HTERT RPE-1 (cell line): ENCODE results near the gene PRLHR.
"Not testable (repeated sequence)": the region's sequence is repeated elsewhere in the genome, so short reads cannot be mapped to it uniquely, and the experiment has no call there.

Source experiments
- in situ Hi-C: fragments of 300-500 bp; cut with MboI; formaldehyde crosslinking; loops from 4 replicates; pipeline ENCODE4 v1.14.3; 2020; ENCODE audit warnings: low sequenced_read_pairs

Gene PRLHR

DNA sequence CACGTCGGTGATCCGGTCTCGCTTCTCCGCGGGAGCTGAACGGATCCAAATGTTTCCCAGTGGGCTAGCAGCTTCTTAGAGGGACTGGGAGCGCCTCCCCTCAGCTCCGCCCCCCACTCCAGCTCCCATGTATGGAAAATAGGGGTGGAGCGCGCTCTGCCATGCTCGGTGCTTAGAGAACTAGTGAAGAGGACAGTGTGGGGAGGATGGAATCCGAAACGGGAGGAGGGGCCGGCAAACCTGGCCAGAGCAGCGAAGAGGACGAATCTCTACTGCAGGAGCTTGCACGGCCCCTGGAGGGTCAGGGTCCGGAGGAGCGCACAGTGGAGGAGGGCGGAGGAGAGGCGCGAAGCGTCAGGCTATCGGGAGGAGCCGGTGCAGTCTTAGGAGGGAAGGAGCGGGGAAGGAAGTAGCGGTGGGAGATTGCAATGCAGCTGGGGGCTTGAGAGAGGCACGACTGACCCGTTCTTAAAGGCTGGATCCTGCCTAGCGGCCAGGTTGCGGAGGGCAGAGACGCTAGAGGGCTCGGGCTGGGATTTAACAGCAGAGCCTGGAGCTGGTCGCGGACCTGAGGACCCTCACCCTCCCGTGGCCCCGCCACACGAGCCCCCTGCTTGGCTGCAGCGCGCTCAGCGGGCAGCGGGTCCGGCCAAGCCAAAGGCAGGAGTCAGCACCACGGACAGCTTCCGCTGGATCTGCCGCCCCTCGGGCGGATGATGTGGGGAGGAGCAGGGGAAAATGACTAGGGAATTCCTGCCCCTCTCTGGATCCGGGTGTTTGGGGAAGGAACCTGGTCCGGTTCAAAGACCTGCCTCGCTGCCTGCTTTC, at the start of gene PRLHR:
Gene PRLHR, minus strand, starts transcription at position 51 of the 828 bp plus-strand sequence. CDS start 404 bp downstream, outside the sequence.
- in situ Hi-C loops = no loop called here

DNA sequence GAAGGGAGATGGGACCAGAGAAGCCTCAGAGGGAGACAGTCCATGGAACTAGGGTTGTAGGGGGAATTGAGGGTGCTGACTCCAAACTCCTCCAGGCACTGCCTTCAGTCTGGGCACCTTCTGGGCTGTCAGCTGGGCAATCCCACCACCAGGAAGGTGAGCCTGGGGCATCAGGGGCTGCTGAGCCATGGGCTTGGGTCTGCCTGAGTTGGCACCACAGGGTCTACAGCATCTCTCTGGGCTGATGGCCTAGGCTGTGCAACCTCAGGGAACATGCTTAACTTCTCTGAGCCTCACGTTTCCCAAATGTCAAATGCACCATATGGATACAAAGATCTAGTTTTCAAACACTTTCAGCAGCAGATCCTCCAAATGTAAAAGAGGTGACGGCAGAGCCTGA, 46.8 kb upstream of the PRLHR start:
- in situ Hi-C loops = no loop called here

DNA sequence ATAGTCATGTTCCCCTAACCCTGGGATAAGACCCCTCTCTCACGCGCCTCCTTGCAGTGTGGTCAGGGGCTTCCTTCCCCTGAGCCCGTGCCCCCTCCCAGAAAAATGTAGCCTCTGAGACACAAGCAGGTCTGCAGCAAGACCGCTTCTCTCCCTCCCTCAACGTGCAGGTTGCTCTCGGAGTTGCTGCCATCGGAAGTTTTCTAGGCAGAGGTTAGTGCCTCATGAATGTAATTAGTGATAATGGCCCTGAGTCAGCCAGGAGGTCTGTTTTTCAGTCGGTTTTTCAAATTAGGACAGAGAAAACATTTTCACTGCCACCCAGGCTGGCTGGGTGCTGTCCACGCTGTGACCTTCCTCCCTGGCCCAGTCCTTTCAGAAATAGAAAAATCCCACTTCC, 43.2 kb upstream of the PRLHR start:
- in situ Hi-C loops = no loop called here

DNA sequence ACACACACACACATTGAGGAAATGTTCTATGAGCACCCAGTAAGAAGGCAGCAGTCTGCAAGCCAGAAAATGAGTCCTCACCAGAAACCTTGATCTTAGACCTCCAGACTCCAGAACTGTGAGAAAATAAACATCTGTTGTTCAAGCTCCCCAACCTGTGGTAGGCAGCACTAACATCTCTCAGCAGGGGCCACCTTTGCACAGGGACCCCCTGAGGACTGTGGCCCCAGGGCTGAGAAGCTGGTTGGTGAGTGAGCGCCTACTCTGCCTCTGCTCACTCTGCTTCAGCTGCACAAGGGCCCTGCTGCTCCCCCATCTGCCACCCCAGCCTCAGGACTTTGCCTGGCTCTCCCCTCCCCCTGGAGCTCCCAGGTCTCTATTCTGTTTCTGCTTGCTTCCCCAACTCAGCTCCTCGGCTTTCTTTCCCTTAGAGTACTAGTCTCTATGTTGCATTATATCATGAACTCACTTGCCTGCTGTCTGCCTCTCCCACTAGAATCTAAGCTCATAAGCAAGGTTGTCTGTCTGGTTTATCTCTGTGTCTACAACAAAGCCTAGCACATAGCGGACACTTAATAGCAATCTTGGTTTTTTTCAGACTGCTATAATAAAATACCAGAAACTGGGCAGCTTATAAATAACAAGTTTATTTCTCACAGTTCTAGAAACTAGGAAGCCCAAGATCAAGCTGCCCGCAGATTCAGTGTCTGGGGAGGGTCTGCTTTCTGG, 40.4 kb upstream of the PRLHR start:
- in situ Hi-C loops = no loop called here

DNA sequence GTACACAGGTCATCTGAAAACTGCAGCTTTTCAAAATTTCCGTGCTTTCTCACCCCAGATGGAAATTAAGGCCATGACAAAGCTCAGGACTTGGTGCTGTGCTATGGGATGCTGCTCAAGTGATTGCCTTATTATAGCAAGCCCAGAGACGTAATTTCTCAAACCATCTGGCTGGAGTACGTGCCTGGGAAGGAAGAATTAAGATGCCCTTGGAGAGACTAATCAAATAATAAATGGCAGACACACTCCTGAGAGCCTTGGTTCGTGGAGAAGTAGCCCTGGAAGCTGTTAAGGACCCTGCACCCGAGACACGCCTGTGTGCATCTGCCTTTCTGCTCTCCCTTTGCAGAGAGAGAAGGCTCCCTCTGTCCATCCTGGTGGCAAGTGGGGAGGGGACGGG, 38.3 kb upstream of the PRLHR start:
- in situ Hi-C loops = no loop called here

DNA sequence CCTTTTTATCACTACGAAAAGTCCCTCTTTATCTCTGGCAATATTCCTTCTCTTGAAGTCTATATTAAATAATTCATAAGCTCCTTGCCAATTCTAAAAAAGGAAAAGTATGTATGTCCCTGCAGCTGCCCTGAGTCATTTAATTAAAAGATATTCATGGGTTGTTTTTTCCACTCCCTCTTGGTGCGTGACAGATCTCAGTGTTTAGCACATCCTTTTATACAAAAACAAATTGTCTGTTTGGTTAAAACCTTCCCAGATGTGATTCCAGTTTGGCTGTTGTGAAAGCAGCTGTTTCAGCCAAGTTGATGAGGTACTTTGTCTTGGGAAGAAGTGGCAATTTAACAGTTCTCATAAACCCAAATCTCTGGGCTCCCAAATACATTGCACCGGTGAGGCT, 33.8 kb upstream of the PRLHR start:
- in situ Hi-C loops = no loop called here

DNA sequence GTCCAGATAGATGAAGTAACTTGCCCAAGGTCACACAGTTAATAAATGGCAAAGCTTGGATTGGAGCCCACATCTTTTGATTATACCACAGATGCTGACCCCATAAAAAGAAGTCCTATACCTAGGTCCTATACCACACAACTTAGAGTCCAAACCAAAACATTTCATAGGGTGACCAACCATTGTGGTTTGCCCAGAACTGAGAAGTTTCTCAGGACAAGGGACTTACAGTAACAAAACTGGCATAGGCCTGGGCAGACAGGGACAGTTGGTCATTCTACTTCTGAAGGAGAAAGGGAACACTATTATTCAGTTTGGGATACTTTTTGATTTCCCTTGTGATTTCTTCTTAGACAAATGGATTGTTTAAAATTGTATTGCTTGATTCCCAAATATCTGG, 32.9 kb upstream of the PRLHR start:
- in situ Hi-C loops = no loop called here

DNA sequence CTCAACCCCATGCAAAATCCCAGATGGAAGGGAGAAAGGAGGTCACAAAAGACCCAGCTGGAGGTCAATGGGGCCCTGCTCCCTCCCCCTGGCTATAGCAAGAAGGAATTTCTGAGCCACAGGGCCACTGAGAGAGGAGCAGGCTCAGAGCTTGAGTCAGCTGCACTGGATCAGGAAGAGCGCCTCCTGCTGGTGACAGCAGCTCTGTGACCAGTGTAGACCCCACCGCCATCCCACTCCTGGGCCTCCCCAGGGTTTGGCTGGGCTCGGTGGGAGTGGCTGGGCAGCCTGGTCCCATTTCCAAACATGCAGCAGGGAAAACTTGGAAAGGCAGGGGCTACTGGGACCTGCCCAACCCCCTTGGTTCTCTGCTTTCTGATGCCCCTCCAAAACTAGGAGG, 31.5 kb upstream of the PRLHR start:
- in situ Hi-C loops = no loop called here

DNA sequence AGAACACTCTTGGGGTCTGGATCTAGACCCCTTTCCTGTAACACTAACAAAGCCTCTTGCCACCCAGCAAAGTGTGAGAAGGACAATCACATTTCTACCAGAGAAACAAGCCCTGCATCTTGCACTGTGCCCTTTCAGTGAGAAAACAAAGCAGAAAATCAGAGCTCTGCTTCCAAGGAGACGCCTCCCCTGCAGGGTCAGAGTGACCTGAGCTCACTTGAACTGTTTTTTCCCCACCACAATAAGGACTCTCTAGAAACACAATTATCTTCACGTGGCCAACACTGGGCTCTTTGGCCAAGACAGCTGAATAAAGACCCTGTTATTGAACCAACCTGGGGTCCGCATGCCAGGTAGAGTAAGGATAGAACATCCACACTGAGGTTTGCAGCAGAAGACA, 30.1 kb upstream of the PRLHR start:
- in situ Hi-C loops = no loop called here

DNA sequence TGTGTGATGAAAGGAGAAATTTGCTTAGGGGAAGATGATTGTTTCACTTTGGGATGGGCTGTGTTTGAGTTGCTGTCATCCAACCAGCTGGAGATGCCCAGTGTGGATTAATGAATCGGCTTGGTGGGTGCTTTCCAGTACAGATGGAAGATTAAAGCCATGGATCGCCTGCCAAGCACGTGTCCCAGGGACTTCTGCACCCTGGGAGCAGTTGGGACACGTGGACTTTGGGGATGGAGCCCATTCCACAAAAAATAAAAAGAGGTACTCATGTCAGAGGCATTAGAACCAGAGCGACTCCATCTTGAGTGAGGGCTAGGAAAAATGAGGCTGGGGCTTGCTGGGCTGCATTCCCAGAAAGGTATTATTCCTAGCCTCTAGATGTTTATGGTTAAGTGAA, 29.3 kb upstream of the PRLHR start:
- in situ Hi-C loops = no loop called here

DNA sequence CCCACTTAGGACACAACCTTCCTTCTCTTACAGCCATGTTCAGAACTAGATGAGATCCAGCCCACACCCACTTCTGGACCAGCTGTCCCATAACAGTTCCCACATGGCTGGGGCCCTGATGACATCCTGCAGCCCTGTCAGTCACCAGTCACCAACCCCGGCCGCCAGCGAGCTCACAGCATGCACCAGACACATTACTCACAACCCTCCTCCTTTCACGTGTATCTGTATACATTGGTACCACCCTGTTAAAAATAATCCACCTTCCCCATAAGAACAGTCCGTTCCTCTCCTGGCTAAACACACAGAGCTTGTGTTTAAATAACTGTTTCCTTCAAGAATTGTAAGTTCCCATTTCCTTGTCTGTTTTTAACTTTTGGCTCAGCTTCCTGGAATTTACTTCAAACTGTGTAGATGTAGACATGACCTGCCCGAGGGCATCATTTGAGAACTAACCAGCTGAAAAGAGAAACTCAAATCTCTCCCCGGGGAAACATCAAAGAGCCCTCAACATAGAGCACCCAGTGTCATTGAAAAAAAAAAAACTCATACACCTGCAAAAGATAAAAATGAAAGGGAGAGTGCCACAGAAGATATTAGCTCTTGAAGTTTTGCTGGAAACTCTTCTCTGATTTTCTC, 26.0 kb upstream of the PRLHR start:
- in situ Hi-C loops = no loop called here

DNA sequence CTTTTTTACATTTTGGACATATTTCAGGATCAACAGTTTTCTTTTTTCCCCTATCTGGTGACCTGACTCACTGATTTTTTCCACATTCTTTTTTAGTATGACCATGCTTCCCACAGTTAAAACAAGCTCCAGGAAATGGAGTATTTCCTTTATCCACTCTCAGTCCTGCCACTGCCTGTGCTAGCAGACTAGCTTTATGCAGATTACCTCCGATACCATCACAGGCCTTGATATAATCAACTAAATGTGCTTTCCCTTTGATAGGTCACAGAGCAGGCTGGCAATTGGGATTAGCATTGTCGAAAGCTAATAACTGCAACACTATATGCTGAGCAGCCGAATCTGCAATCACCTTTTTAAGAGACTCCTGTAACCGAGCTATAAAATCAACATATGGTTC, 18.4 kb upstream of the PRLHR start:
- in situ Hi-C loops = not testable (repeated sequence)

DNA sequence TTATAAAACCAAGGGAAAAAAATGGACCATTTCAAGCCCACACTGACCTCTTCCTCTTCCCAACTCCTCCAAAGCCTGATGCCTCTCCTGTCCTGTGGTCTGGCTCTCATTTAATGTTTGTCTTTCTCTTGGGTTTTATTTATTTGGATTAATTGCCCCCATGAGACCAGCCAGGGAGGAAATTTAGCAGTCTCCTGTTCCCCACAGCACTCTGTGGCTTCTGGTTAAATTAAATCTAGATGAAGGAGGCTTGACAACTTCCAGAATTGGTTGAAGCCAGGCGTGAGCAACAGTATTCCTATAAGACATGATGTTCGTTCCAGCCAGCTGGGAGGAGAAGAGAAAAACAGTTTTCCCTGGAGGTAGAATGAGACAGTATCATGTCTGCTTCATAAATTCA, 15.1 kb upstream of the PRLHR start:
- in situ Hi-C loops = no loop called here

DNA sequence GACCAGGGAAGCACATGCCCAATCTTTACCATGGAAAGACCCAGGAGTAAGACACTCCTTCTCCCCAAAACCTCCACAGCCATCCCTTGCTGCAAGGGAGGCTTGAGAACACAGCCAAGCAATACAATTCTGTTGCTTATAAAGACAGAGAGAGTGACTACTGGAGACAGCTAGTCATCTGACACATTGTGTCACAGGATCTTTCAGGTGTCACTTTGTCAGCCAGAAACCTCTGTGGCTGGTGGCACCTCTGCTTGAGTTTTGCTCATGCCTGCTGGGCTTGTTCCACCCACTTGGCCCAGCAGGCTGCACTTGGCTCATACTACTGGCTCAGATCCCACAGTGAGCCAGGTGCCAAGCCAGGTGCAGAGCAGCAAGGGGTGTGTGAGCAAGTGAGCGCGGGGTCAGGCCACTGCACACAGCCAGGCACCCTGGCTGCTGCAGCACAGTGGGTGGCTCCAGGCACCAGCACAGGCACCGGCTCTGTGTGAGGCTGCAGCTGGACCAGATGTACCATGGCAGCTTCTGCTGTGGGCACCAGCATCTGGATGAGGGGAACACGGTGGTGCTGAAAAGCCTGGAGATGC, 12.4 kb upstream of the PRLHR start:
- in situ Hi-C loops = no loop called here

DNA sequence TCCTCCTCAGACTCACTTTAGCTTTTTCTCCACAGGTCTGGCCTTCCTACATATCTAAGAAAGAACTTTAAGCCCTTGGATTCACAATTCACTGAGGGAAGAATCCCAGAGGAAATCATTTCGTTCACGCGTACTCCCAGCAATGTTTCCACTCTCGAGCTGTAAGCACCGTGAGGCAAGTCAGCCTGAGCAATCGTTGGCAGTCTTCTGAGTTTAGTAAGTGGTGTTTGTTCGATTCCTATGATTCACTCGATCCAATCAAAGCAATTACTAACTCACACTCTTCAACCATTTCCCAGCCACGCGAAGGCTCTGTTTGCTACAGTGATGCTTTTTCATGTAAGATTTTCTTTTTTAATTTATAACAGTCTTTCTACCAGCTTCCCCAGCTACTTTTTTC, 10.2 kb upstream of the PRLHR start:
- in situ Hi-C loops = no loop called here

DNA sequence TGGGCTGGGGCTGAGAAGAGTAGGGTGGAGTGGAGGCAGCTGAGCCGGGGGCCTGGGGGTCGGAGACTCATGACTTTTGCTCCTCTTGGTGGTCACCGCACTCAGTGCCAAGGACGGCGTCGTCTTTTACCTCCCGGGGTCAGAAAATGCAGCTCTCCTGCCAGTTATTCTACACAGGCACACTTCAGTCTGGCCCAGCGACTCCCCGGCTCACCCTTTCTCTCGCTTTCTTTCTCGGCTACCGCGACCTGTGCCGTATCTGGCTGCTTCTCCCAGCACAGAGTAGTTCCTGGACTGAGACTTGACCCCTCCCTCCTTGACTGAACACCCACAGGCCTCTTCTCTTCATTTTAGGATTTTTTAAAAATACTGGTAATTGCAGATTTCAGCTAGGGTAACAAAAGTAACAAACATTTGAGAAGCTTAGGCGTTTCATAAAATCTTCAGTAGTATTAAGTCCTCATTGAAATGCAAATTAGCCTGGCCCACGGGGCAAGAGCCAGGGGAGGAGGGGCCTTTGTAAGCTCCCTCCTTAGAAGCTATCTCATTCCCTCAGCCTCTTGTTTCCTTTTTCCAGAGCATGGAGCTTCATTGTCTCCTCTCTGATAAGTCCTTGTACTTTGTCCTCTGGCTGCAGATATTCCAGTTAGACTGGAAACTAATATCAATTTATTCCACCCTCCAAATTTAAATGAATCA, 1.1 kb upstream of the PRLHR start:
- in situ Hi-C loops = no loop called here

DNA sequence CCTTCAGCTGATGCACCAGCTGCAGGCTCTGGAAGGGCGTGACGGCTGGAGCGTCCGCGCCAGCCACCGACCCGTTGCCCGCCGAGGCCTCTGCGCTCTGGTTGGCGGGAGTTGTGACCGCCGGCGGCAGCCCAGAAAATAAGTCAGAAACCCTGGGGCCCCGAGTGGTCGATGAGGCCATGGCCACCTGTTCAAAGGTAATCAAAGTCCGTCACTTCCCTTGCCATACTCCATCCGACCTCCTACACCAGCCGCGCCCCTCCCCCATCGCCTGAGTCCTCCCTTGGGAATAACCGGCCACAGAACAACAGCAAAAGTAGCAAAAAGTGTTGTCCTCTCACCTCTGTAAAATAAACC, 406 bp downstream of the PRLHR start:
- in situ Hi-C loops = no loop called here

DNA sequence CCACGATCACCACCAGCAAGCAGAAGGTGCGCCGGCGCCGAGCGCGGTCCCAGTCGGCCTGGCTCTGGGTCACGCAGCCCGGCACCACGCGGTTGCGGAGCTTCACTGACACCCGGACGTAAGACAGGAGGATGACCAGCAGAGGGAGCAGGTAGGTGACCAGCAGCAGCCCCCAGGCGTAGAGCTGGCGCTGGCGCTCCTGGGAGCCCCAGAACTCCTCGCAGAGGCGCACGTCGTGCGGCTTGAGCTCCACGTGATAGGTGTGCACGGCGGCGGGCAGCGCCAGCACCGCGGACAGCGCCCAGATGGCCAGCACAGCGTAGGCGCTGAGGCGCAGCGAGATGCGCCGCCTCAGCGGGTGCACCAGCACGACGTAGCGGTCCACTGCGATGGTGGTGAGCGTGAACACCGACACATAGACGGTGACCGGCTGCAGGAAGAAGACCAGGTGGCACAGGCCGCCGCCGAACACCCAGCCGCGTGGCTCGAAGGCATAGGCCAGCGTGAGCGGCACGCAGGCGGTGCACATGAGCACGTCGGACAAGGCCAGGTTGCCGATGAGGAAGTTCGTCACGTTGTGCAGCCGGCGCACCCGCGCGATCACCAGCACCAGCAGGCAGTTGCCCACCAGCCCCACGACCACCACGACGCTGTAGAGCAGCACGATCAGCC, 920 bp downstream of the PRLHR start:
- in situ Hi-C loops = no loop called here

DNA sequence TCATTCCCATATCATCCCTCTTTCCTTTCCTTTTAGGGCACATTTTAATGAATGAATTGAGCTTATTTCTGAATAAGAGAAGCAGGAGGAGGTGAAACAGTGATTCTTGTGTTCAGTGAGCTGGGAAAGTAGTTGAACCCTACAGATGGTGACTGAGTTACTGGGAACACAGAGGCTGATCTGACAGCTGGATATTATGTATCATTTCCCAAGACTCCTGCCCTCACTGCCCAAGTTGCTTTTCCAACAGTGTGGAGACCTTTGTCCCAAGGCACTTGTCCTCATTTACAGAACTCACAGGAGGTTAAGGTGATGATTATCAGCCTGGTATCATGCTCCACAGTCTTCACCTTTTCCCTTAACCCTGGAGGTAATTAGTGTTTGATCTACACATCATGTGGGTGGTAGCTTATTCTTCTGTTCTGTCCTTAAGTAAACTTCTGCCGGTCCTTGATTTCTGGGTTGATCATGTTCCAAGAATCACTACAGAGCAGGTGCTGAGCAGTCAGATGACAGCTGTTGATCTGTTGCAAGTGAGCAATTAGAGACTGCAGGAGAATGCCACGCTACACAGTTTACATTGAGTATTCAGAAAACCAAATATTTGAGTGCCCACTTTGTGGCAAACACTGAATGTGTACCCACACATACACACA, 2.6 kb downstream of the PRLHR start:
- in situ Hi-C loops = no loop called here

DNA sequence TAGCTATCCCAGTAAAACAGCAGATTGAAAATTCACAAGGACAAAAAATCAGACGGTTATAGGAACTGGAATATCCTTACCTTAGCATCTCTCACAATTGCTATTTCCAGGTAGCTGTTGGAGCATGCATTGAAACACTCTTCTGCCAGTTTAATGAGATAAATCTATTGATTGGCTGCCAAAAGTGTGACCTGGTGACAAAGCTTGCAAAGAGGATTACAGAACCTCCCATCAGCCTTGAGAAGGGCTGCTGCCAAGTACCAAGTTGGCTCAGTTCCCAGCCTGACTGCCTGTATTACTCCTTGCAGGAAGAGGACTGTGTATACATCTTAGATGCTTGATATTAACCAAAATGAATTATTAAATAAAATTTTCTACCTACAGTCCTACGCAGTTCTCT, 5.1 kb downstream of the PRLHR start:
- in situ Hi-C loops = no loop called here
